Islet precursor cell (in vitro differentiated cells): ENCODE data around the gene RAD51B.

ENCODE experiments used
- DNase-seq: peaks from one replicate; pipeline ENCODE4 v3.0.0-alpha.2; 2018

The RAD51B gene

DNA sequence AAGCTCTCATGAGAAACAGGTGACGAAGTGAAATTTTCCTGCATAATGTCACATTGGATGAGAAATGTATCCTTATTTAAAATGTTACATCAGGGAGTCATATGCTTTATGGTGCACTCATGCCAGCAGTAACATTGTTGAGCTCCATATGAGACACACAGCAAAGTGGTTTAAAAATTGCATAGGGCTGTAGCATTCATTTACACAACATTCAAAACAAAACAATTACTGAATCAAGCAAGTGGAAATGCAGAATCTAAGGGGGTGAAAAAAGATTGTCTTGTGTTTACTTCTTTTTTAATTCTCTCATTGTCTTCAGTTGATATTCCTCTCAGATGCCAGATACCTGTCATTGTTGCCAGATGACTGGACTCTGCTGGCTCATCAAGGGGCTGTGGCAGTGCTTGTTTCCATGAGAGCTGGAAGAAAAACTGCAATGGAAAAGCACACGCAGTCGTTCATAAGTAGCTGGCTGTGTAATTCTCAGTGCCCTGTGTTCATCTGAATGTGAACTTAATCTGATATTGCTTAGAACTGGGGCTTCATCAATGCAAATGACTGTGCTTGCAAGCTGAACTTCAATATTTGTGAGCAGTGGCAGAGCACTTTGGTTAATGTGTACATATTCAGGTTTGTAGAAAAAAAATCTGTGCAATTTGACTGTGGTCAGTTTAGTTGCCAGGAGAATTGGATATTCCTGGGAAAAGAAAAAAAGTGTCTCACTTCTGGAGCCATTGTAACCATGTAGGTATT is 305.6 kb downstream of the RAD51B start:
- DNase-seq: peak; percentile 80

DNA sequence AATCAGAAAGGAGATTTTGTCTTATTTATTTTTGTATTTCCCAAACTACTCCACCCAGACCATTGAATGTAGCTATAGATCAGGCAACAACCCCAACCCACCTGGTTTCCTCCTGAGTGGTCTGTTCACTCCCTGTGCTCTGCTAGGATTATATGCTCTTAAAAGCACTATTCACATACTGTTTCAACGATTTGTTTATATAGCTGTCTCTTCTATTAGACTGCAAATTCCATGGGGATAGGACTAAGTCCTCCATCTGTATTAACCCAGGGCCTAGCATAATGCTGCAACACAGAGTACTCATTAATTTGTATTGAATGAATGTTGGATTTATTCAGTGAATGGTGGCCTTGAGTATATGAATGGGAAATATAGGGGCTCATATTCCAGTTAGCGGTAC is 307.6 kb downstream of the RAD51B start:
- DNase-seq: no peak

DNA sequence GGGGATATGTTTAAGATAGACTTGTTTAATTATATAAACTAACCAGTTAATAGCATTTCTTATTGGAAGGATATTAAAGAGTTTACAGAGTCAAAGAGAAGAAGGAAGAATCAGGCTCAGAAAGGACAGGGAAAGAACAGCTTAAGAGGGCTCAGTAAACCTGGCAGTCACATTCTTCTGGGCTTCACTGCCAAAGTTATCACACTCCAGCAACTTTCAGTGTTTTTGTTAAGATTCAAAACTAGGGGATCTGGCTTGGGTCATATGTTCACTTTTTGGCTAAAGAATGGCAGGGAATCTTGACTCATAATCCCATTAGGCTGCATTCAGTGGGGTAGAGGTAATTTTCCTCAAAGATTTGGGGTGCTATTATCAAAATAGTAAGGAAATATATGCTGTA is 312.3 kb downstream of the RAD51B start:
- no peak for DNase-seq

DNA sequence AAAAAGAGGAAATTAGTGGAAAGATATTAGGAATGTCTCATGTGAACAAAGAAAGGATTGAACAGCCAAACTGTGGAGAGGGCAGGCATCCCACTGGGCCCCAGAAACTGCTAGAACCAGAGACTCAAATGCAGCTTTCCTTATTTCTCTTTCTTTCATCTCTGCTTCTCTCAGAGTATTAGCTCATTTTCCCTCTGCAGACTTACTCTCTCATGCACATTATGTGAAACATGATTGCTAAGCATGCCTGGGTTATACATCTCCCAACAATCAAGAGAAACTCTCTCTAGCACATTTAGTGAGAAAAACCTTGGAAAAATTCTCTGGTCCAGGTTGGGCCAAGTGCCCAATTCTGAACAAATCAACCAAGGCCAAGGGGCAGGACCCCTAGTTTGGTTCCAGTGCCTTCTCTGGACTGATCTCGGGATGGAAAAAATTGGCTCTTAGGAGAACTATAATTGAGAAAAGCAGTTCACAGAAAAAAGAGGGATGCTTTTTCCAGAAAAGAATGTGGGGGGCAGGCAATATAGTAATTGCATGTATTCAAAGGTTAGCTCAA is 313.1 kb downstream of the RAD51B start:
- no peak for DNase-seq

DNA sequence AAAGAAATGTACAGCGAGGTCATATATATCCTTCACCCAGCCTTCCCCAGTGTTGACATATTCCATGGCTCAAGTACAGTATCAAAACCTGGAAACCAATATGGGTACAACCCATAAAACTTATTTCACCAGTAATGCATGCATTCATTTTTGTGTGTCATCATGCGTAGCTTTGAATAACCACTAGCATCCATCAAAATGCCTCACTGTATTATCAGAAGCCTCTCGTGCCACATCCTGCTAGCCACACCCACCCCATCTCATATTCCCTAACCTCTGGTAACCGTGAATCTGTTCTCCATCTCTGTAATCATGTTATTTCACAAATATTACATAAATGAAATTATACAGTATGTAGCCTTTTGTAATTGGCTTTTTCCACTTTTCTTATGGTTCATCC is 314.3 kb downstream of the RAD51B start:
- DNase-seq: no peak

DNA sequence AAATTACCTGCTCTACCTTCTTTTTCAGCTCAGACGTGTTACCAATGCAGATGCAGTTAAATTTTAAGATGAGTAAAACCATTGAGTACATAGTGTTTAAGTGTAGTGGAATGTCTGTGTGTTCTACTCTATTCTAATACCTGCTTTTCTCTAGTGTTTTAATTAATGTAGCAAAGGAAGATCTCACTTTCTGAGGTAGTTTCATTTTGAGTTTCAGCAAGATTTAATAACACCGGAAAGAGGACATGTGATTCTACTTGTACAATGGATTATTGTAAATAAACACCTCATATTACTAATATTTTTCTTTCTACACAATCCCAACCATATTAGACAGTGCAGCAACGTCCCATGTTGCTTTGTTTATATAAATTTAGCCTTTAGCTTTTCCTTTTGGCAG is 315.4 kb downstream of the RAD51B start:
- DNase-seq: no peak

DNA sequence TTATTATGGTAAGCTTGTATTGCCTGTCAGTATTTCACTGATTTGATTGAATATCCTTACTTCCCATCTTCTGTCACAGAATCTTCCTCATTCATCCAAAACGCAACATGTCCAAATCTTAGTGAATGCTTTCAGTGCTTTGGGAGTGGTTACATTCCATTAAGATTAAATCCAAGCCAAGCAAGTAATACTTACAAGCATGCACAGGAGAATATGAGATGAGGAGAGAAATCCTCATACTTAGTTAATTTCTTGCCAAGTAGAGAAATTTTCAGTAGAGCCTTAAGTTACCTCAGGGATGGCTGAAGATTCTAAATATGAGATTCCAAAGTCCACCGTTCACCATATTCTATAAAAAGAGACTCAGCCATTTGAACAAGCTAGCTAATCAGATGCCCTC is 316.0 kb downstream of the RAD51B start:
- no peak for DNase-seq

DNA sequence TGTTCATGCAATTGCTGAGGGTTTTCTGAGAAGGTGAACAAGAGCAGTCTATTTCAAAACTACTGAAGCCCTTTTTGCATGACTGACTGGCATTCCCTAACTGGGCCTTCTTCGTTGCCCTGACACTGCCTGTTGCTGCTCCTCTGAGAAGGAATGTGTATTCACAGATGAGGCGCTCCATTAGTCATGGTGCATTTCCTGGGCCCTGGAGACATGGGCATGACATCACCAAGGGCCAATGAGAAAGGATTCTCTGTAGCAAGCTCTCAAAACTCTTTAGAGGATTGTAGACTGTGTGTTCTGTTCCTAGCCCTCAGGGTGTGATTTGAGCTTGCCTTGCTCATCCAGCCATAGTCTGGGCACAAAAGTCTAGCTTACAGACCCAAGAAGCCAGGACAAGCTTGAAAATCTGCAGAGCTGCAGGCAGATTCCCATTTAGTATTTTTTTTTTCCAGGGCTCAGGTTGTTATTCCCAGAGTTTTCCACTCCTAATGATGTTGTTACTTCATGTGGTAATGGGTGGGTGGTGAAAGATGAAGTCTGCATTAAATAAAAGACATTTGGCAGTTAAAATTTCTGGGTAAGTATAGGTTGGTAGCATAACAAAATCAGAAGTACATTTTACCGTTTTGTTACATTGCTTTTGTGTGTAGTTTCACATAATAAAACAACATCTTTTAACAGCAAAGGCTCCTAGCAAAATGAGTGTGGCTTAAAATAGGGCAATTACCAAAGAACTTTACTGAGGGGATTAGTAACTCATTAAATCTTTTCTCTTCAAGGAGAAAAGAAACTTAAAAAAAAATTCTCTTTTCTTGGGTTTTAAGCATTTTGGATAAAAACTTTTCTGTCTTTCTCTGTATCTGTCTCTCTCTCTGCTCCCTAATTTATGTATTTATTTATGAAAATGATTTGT is 318.4 kb downstream of the RAD51B start:
- DNase-seq: peak; percentile 99

DNA sequence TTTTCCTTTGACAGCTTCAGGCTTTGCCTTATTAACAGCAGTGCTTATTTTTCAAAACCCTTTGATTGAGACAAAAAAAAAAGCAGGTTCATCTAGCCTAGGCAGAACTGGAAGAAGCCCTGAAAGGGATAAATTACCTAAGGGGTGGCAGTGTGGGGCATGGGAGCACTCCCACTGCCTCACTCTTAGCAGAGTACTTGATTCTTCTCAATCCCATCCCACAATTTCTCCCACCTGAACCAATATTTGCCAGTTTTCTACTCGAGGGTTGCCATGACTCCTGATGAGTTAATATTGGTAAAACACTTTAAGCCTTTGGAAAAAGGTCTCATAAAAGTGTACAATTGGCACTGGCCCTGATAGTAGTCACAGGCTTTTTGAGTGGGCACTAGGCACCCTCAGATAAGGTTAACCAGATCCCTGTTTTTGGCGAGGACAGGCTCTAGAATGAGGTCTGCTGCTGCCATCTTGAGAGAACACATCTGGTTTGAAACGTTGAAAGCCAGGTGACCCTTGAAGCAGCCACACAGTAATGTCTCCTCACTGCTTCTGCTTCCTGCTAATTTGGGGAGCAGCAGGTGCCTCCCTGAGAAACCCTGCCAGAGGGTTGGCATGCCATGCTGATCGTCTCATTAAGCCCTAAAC is 320.0 kb downstream of the RAD51B start:
- no peak for DNase-seq

DNA sequence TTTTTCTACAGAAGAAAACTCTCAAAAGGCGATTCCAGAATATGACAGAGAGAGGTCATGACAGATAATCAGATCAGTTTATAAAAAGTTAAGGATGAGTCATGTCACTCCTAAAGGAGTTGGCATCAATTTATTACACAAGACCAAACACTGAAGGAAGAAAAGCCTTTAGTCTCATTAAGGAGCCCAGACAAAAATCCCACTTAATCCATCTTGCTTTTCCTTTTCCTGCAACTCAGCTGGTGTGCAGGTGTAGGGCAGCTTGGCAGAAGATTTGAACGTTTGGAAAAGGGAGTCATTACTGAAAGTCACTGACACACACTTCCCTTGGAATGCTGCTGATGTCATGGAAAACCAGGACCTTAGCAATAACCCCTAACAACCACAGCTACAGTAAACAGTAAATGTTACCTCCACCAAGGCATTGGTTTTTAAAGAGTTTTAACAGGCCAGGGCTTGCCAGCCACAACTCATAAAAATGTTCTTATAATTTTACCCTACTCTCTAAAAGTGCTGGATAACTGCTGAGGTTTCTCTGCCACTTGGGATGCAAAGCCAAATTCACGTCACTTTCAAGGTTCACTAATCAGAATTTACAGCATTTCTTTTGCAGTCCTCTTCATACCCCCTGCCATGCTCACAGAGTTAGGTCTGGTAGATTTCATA is 320.6 kb downstream of the RAD51B start:
- DNase-seq: peak; percentile 91

DNA sequence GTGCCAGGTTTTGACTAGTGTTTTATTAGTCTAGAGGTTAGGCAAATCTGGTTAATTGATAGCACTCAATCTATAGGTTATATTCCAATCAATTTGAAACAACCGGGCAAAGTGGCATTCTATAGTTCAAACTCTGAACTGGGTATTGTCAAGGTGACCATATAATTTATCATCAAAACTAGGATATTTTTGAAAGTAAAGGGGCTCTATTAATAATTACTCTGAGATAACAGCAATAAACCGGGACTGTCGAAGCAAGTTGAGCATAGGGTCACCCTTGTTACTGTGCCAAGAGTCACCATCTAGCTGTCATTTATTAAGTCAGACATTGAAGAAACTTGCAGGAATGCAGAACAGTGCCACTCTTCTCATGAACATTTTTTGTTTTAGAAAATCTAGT is 321.2 kb downstream of the RAD51B start:
- DNase-seq: no peak

DNA sequence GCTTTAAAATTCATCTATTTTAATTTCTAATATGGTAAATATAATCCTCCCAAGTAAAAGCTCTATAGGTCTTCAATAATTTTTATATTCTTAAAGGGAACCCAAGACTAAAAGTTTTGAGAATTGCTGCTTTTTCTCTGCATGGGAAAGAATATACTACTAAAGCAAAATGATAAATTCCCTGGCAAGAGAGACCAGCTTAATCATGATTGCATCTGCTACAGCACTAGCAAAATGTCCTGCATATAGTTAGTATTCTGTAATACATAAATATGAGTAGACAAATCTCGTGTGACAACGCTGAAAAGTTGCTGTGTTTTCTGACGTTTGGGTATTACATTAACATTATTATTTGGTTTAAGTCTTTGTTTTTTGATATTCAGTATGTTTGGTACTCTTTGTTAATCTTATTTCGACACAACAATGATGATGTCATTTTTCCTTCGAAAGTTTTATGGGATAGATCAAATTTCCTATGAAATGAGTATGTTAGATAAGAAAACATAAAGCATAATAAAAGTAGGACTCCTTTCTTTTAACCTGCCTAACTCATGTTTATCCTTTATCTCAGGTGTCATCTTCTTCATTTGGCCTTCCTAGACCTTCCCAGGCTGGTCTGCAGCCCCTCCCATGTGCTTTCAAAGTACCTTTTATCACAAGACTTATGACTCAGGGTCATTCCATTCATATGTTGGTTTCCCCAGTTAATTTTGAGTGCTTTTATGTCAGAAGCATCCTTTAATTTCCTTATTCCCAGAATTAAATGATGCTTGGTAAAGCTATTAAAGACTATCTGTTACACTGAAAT is 321.9 kb downstream of the RAD51B start:
- peak; percentile 65 for DNase-seq

DNA sequence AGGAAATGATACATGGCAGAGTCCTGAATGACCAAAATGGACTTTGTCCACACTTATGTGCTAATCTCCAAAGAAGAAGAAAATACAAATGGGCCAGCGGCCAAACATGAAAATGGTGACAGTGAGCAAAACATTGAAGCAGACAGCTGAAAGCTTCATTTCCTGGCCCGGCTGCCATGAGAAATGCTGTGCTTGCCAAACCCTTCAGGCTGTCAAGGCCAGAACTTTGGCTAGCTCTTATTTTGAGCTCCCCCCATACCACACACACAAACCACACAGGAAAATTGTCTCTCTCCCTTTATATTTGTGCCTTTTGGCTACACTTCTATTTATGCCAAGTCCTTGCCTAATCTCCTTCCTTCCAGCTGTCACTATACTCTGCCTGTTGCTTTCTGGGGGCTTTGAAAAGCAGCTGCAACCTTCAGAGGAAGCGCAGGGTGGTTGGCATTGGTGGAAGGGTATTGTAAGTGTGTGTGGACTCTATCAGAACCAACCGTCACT is 323.8 kb downstream of the RAD51B start:
- DNase-seq: no peak

DNA sequence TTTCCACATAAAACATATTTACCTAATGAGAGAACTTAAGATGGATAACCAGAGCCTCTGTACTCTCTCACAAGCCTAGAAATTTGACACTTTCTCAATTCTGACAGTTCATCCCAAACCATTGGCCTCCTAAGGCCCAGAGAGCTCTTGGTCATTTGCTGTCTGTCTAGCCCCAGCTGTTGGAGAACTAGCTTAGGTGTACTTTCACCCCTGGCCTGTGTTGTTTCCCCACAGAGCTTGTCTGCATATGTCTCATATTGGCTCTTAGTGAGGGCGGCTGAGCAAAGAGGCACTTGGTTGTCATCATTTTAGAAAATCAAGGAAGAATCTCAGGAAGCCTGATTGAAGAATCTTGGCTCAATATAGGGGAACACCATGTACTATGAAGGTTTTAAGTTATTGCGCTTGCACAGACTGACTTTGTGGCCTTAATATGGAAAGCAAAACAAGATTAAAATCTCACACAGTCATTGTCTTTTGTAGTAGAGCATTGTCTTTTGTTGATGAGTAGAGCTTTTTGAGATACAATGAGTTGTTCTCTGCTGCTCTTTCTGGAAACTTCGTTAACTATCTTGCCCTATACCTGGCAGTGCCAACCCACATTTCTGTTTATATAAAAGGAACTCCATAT is 324.6 kb downstream of the RAD51B start:
- no peak for DNase-seq

DNA sequence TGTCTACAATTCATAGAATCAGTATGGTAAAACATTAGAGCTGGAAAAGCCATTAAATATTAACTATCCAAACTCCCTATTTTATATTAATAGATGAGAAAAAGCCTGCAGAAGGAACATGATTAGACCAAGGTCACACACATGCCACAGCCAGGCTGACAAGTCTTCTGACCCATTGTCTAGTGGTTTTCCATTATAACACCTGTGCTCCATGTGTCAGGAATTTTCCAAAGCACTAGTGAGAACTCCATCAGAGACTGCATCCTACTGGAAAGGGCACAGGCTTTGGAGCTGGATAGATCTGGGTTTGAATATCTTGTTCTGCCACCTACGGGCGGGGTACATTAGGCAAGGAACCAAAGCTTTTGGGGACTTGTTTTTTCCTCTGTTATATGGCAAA is 325.5 kb downstream of the RAD51B start:
- no peak for DNase-seq

DNA sequence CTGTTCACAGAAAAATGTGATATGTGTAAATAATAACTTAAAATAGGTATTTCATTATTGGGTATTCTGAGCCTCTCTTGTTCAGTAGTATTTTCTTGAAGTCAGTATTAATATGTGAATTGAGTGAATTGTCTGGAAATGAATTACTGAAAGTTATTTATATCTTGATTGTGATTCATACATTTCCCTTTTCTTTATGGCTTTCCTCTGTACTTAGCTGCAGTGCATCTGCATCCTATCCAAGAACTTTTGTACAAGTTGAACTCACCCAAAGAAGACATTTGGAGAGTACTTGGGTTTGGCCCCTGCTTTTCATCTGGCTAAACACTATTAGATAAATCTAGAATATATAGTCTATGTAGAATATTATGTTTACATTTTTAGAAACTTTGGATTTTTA is 326.0 kb downstream of the RAD51B start:
- DNase-seq: no peak

DNA sequence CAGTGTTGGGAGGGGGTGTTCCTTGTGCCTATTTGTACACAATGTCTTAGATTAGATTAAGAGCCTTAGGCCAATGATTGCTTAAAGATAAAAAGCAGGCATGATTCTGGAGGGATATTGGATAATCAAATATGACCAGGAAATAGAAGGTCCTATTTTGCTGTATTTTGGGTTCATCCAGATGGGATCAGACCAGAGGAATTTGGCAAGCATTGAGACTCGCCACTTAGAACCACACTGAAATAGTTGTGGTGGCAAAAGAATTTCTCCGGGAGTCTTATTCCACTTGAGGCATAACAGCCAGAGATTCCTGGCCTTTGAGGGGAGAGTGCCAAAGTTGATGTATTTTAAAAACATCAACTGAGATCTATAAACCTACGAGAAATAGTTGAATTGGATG is 327.2 kb downstream of the RAD51B start:
- peak; percentile 81 for DNase-seq

DNA sequence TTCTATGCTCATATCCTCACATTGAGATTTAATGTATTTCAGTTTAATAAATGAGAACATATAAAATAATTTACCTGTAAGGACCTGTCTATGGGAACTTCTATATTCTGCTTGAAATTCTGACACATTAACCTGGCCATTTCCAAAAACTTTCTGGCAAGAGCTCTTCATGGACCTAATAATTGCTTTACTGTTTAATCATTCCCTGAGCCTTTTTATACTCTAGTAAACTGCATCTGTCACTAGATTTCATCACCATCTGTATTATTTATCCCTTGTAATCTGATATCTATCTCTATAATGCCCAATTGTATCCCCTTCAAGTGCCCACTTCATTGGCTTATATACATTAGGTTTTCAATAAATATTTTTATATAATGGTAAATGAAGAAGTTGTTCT is 327.7 kb downstream of the RAD51B start:
- no peak for DNase-seq

DNA sequence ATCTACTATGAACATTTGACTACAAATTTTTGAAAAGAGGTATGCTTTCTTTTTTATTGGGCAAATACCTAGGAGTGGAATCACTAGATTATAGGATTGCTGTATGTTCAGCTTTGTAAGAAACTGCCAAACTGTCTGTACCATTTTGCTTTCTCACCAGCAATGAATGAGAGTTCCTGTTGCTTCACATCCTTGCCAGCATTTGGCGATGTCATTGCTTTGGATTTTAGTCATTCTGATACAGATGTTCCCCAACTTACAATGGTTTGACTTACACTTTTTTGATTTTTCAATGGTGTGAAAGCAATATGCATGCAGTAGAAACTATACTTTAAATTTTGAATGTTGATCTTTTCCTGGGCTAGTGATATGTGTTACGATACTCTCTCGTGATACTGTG is 328.7 kb downstream of the RAD51B start:
- no peak for DNase-seq

DNA sequence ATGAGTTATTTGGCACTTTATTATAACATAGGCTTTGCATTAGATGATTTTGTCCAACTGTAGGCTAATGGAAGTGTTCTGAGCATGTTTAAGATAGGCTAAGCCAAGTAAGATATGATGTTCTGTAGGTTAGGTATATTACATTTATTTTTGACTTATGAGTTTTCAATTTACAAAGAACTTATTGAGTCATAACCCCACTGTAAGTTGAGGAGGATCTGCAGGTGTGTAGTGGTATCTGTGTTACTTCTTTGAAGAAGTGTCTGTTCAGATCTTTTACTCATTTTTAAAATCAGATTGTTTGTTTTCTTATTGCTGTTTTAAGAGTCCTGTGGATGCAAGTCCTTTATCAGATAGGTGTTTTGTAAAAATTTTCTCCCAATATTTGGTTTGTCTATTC is 329.2 kb downstream of the RAD51B start:
- no peak for DNase-seq

DNA sequence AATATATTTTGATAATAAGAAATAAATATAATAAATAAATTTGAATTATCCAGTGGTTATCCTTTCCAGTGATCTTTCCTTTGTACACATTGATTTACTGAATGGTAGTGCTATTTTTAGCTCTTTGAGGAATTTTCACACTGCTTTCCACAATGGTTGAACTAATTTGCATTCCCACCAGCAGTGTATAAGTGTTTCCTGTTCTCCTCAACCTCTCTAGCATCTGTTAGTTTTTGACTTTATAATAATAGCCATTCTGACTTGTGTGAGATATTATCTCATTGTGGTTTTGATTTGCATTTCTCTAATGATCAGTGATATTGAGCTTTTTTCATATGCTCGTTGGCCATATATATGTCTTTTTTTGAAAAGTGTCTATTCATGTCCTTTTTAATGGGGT is 333.7 kb downstream of the RAD51B start:
- no peak for DNase-seq
